ENCODE measurements around the gene EFNA2.

The EFNA2 gene

DNA sequence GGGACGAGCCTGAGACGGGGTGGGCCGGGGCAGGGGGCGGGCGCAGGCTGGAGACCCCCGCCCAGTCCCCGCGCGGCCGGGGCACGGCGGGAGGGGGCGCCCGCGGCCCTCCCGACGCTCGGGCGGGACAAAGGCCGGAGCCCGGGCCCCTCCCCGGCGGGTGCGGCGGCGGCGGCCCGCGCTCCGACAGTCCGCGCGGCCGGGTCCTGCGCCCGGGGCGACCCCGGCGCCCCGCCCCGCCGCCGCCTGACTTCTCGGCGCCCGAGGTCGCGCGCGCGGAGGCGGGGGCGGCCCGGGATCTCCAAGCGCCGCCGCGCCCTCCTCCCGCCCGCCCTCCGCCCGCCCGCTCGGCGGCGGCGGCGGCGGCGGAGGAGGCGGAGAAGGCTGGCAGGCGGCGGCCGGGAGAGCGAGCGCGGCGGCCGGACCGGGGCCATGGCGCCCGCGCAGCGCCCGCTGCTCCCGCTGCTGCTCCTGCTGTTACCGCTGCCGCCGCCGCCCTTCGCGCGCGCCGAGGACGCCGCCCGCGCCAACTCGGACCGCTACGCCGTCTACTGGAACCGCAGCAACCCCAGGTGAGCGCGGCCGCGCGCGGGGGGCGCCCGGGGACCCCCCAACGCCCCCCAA lies at the start of gene EFNA2:
Gene EFNA2, plus strand, starts transcription at position 137 of the 624 bp plus-strand sequence. Its CDS starts 296 bp downstream, at position 433.
- in situ Hi-C loops (cut with MboI; ENCODE audit: low sequenced_read_pairs, unreplicated experiment) = no loop called here
- TF ChIP-seq, protein P1, sequence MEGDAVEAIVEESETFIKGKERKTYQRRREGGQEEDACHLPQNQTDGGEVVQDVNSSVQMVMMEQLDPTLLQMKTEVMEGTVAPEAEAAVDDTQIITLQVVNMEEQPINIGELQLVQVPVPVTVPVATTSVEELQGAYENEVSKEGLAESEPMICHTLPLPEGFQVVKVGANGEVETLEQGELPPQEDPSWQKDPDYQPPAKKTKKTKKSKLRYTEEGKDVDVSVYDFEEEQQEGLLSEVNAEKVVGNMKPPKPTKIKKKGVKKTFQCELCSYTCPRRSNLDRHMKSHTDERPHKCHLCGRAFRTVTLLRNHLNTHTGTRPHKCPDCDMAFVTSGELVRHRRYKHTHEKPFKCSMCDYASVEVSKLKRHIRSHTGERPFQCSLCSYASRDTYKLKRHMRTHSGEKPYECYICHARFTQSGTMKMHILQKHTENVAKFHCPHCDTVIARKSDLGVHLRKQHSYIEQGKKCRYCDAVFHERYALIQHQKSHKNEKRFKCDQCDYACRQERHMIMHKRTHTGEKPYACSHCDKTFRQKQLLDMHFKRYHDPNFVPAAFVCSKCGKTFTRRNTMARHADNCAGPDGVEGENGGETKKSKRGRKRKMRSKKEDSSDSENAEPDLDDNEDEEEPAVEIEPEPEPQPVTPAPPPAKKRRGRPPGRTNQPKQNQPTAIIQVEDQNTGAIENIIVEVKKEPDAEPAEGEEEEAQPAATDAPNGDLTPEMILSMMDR (IDR thresholded peaks at IDR 0.05; ENCODE audit: borderline replicate concordance, control extremely low read depth, extremely low read depth, insufficient read depth, missing control alignments) = no peak
- no peak for DNase-seq (ENCODE audit: low spot score)

DNA sequence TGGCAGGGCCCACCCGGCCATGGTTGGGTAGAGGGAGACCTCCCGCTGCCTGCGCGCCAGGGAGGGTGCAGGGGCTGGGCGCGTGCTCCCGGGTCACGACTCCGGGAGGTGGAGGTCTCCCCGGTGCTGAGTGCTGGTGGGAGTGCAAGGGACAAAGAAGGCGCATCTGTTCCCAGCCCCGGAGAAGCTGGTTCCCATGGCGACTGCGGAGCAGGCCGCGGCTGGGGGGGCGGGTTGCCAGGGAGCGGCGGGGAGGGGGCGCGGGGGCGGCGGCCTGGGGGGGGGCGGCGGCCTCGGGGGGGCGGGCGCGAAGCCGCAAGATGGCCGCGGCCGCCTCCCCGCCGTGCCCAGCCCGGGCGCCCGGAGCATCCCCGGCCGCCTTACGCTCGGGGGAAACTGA lies 49.1 kb upstream of the EFNA2 start:
- TF ChIP-seq, protein P1 (IDR thresholded peaks at IDR 0.05; ENCODE audit: borderline replicate concordance, control extremely low read depth, extremely low read depth, insufficient read depth, missing control alignments) = no peak
- in situ Hi-C loops (cut with MboI; ENCODE audit: low sequenced_read_pairs, unreplicated experiment) = no loop called here
- DNase-seq (ENCODE audit: low spot score) = no peak

DNA sequence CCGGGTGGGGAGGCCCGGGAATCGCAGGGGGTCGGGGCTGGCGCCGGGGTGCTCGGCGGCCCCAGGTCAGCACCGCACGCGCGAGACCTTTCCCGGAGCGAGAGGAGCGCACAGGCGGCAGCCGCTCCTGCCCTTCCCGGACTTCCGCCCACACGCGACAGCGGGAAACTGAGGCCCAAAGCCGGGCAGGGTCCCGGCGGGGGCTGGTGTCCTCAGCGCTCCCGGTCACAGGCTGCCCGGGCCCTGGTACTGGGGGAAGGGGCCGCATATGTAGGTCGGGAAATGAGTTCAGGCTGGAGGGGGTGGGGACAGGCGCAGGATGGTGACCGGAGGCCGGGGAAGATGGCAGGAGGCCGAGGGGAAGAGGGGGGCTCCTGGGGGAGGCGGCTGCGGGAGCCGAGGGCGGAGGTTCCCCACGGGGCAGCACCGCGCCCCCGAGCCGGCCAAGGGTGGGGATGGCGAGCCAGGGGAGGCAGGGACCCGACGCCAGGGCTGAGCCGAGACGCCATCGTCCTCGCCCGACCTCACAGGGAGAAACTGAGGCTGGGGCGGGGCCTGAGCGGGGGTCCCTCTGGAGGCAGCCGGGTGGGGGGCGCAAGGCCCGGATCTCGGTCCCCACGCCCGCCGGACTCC lies 48.5 kb upstream of the EFNA2 start:
- TF ChIP-seq, protein P1 (IDR thresholded peaks at IDR 0.05; ENCODE audit: borderline replicate concordance, control extremely low read depth, extremely low read depth, insufficient read depth, missing control alignments) = no peak
- in situ Hi-C loops (cut with MboI; ENCODE audit: low sequenced_read_pairs, unreplicated experiment) = no loop called here
- no peak for DNase-seq (ENCODE audit: low spot score)

DNA sequence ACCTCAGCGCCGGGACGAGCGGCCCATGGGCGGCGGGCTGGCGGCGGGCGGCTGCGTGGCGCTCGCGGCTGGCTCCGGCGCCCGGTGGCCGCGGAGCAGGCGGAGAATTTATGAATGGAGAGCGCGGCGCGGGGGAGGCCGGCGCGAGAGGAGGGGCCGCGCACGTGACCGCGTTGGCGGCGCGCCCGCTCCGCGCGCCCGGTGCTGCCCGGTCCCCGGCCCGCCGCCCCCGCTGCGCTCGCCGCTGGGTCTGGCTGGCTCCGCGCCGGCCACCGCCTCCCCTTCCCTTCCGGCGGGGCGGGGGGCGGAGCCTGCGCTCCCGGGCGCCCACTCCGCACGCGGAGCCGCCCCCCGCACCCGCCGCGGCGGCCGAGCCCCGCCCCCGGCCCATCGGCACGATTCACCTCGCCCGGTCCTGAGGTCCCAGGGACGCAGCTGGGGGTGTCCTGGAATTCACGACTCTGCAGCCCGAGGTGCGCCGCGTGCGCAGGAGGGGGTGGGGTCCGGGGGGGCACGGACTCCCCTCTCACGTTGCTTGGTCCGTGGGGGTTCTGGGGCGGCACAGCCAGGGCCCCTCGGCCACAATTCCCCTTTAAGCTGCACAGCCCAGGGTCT lies 47.8 kb upstream of the EFNA2 start, which contains the start of gene CBARP:
Gene CBARP, minus strand, starts transcription at position 252 of the 615 bp plus-strand sequence. CDS start 1,905 bp downstream, outside the sequence.
- in situ Hi-C loops (cut with MboI; ENCODE audit: low sequenced_read_pairs, unreplicated experiment) = no loop called here
- DNase-seq (ENCODE audit: low spot score) = peak; percentile 67

DNA sequence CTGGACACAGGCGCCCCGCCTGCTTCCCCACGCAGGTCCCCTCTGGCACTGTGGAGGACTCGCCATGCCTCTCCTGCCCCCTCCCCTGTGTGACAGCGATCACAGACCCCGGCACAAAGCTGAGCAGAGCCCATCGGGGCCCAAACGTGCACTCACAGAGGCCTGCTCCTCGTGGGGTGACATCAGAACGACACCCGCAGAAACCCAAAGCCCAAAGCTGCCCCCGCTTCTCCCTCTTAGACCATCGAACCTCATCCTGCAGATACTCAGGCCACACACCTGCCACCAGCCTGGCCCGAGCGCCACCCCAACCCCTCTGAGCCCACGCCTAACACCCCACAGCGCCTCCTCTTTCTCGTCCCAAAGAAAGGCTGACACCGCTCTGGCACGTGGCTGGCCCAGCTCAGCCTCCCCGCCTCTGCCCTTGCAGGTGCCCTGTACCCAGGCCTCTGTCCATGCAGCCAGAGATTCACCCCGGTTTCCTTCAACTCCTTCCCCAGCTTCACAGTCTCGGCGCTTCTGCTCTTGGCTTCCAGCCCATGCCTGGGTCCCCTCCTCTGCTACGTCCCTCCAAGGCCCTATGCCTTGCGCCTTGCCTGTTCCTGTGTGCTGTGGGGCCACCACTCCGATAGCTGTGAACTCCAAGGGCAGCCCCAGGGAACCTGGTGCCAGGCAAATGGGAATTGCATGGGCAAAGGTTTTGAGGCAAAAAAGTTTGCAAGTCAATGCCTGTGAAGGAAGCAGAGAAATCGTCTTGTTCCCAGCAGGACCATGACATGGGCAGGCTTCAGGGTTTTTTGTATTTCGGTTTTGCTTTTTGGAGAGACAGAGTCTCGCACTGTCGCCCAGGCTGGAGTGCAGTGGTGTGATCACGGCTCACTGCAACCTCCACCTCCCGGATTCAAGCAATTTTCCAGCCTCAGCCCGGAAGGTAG lies 47.0 kb upstream of the EFNA2 start:
- in situ Hi-C loops (cut with MboI; ENCODE audit: low sequenced_read_pairs, unreplicated experiment) = no loop called here
- no peak for DNase-seq (ENCODE audit: low spot score)
- TF ChIP-seq, protein P1 (IDR thresholded peaks at IDR 0.05; ENCODE audit: borderline replicate concordance, control extremely low read depth, extremely low read depth, insufficient read depth, missing control alignments) = no peak

More for the DNA sequence above, 47.8 kb upstream of the EFNA2 start, which contains the start of gene CBARP:
- TF ChIP-seq, protein P1 (IDR thresholded peaks at IDR 0.05; ENCODE audit: borderline replicate concordance, control extremely low read depth, extremely low read depth, insufficient read depth, missing control alignments) = no peak

DNA sequence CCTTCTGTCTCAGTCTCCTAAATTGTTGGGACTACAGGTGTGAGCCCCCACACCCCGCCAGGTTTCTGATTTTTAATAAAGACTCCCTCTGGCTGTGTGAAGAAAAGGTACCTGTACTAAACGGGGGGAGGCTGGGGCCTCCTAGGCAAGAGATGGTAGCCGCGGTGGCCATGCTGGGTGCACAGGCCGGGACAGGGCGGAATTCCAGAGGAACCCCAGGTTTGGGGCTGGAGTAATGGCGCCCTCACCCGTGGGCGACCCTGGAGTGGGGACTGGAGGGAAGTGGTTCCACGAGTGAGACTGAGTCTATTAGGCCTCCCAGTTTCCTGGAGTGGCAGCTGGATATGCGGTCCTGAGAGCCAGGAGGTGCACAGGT lies 46.3 kb upstream of the EFNA2 start:
- in situ Hi-C loops (cut with MboI; ENCODE audit: low sequenced_read_pairs, unreplicated experiment) = no loop called here
- TF ChIP-seq, protein P1 (IDR thresholded peaks at IDR 0.05; ENCODE audit: borderline replicate concordance, control extremely low read depth, extremely low read depth, insufficient read depth, missing control alignments) = no peak
- DNase-seq (ENCODE audit: low spot score) = no peak

Data from GM13976 (cell line).